Pons (tissue), 1 donor: ENCODE results near the gene NXNL1.
"Not testable (repeated sequence)": the region's sequence is repeated elsewhere in the genome, so short reads cannot be mapped to it uniquely, and the experiment has no call there.

Source experiments
- DNase-seq: peaks from one replicate; pipeline ENCODE4 v3.0.0-alpha.2; 2016; ENCODE audit warnings: low spot score

NXNL1 gene

DNA sequence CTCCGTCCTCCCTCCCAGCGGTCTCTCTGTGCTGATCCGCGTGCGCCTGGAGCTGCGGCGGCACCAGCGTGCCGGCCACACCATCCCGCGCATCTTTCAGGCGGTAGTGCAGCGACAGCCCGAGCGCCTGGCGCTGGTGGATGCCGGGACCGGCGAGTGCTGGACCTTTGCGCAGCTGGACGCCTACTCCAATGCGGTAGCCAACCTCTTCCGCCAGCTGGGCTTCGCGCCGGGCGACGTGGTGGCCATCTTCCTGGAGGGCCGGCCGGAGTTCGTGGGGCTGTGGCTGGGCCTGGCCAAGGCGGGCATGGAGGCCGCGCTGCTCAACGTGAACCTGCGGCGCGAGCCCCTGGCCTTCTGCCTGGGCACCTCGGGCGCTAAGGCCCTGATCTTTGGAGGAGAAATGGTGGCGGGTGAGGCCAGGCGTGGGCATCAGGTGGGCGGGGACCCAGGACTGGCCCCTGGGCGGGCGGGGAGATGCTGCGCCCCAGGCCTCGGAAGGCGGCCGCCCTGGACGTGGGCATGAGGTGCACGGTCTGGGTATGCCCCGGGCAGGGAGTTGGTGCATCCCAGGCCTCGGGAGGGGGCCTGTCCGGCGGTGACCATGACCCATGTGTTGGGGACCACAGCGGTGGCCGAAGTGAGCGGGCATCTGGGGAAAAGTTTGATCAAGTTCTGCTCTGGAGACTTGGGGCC is 26.0 kb upstream of the NXNL1 start:
- no peak for DNase-seq

DNA sequence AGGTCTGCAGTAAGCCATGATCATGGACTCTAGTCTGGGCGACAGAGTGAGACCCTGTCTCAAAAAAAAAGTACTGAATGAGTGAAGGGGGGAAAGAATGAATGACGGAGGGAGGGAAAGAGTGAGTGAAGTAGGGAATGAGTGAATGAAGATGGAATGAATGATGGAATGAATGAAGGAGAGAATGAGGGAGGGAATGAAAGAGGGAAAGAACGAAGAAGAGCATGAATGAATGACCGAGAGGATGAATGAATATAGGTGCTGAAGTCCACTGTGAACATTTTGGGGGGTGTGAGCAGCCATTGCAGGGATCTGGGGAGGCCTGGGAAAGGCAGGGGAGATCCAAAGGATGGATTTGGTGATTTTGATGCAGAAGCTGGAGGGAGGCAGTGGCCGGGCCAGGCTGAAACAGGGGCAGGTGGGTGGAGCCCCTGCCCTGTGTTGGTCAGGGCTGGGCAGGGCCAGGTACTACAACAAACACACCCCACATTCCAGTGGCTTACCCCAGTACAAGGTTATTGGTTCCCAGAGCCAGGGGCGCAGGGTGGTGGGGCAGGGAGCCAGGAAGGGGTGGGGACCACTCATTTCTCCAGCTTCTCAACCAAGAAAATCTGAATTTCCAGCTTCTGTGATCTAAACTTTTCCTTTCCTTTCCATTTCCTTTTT is 23.9 kb upstream of the NXNL1 start:
- no peak for DNase-seq

DNA sequence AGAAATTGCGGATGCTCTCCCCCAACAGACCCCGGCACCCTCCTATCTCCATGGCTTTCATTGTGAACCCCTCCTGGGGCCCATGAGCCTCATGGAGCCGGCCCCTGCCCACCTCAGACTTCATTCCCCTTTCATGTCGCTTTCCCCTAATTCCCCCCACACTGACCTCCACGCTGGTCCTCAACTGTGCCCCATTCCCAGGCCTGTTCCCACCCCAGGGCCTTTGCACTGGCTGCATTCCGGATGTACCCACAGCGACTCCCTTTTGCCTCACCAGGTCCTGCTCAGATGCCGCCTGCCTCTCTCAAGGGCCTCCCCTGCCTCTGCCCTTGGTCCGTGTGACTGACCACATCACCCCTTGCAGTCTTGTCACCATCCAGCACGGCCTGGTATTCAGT is 22.9 kb upstream of the NXNL1 start:
- no peak for DNase-seq

DNA sequence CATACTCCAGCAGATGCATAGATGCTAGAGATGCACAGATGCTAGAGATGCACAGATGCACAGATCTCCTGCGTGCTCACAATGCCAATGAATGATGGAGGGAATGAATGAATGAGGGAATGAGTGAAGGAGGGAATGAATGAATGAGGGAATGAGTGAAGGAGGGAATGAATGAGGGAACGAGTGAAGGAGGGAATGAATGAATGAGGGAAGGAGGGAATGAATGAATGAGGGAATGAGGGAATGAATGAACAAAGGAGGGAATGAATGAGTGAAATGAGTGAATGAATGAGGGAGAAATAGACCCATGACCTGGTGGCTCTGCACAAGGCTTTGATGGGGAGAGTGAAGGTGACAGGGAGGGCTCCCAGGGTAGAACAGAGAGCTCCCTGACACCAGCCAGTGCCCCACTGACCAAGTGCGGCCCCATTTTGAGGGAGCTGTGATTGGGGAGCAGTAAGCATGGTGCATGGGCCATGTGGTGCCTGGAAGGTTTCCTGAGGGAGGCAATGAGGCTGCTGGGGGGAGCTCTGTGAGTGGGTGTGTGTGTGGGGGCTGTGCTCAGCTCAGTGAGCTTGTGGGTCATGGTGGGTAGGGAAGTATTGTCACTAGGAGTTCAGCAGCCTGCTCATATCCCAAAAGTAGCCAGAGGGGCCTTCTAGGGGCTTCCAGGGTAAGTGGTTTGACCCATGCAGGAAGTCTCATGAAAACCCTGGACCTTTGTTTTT is 22.3 kb upstream of the NXNL1 start:
- no peak for DNase-seq

DNA sequence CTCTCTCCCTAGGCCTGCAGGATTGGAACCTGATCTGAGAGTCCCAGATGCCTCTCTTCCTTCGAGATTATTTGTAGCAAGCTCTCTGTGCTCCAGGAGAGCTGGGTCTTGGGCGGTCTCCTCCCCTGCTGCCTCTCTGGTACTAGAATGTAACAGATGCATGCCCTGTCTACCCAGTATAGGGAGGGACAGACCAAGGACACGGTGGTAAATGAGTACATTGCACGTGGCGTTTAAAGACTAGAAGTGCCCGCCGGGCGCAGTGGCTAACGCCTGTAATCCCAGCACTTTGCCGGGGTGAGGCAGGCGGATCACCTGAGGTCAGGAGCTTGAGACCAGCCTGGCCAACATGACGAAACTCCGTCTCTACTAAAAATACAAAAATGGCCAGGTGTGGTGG is 21.3 kb upstream of the NXNL1 start:
- no peak for DNase-seq

DNA sequence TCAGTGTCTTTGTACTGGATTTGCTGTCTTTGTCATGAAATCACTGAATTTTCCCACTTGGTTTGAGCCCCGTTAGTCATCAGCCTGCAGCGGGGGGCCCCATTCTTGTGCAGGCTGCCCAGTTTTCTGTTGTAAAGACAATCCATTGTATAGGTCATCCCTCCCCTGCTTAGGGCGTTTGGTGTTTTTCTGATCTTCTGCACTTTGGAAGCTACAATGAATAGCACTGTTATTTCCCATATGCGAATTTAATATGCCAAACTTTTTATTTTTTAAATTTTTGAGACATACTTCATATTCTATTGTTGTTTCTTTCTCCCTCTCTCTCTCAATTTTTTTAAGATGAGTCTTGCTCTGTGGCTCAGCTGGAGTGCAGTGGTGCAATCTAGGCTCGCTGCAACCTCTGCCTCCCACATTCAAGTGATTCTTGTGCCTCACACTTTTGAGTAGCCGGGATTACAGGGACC is 18.6 kb upstream of the NXNL1 start:
- DNase-seq = peak; percentile 84

DNA sequence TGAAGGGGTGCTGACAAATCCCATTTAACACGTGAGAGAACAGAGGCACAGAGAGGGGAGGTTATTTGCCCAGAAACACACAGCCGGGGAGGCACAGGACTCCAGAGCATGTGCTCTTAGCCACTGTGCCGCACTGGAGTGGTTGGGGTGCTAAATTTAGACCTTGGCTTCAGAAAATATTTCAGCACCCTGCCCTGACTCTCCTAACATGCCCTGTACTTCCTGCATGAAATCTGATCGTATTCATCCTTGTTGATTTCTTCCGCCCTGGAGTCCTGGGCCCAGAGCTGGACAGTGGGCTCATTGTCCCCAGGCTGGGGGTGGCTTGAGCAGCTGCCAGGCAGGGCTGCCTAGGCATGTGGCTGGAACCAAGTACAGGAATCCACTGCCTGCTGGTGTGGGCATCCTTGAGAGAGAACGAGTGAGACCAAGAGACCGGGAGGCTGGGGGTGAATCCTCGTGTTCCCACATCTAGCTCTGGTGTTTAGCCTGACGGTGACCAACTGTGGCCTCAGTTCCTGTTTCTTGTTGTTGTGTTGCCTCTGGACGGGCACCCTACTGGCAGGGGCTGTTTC is 14.9 kb upstream of the NXNL1 start:
- DNase-seq = peak; percentile 98

DNA sequence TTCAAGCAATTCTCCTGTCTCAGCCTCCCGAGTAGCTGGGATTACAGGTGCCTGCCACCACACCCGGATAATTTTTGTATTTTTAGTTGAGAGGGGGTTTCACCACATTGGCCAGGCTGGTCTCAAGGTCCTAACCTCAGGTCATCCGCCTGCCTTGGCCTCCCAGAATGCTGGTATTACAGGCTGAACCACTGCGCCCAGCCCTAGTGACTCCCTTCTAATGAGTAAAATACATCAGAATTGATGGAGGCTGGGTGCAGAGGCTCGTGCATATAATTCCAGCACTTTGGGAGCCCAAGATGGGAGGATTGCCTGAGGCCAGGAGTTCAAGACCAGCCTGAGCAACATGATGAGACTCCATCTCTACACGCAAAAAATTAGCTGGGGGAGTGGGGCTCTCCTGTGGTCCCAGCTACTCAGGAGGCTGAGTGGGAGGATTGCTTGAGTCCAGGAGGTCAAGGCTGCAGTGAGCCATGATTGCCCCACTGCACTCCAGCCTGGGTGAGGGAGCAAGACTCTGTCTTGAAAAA is 14.3 kb upstream of the NXNL1 start:
- DNase-seq = not testable (repeated sequence)

DNA sequence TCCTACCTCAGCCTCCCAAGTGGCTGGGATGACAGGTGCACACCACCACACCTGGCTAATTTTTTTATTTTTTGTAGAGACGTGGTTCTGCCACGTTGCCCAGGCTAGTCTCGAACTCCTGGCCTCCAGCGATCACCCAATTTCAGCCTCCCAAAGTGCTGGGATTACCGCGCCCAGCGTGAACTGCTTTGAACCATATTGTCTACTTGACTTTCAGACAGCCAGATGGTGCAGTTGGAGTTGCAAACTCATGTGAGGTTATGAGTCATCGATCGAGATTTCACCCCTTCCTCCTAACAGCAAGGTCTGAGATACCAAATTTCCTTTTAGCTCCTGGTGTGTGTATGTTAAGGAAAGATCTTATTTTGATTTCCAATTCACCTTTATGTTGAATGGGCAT is 12.3 kb upstream of the NXNL1 start:
- DNase-seq = no peak

DNA sequence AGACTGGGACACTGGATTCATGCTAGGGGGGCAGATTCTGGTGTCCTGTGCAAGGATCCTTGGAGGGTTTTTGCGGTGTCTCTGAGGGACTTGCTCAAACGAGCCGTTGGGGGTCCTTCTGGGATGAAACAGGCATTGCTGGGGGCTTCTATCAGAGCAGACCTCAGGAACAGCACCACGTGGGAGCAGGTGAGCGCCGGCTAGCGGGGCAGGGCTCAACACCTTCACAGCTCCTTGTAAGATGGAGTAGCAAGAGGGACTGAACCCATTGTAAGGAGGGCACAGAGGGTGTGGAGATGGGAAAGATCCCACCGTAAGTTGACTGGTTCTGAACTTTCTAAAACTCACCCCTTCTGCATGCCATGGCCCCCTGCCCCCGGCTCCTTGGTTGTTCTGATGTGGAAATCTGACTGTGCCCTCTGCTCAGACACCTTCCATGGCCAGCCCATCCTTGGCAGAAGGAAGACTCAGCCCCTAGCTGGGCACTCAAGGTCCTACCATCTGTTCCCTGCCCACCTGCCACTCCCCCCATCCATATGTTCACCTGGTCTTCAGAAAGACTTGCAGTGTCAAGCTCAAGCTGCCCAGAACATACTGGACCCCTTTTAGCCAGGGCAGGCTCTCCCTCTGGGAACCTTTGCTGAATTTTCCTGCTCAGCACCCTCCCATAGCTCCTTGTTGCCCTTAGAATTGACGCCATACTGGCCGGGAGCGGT is 10.8 kb upstream of the NXNL1 start:
- DNase-seq = no peak

DNA sequence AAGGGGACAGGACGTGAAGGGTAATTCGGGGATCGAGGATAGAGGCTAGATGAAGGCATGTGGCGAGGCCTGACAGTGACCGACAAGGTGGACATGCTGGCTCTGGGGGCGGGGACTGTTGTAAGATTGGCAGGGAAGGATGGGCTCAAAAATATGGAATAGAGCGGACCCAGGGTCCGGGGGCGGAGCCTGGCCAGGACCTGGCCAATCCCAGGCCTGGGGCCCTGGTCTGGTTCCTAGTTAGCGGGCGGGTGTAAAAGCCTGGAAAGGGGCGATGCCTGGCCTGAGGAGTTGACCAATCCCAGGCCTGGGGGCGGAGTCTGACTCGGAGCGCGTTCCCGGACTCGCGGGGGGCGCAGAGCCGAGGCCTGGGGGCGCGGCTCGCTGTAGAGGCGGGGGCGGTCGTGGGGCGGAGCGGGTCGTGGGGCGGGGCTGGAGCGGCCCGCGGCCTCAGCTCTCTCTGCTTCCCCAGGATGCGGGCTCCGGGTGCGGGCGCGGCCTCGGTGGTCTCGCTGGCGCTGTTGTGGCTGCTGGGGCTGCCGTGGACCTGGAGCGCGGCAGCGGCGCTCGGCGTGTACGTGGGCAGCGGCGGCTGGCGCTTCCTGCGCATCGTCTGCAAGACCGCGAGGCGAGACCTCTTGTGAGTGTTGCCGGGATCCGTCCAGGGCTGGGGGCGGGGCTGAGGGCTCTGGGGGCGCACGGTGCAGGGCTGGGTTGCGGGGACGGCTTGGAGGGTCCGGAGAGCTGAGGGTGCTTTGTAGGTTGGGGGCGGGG is 9.5 kb upstream of the NXNL1 start, which contains the start of gene SLC27A1:
SLC27A1 (plus strand) TSS at position 457 of the 774 bp plus-strand sequence; CDS start at position 474, 17 bp downstream.
- DNase-seq = peak; percentile 100

DNA sequence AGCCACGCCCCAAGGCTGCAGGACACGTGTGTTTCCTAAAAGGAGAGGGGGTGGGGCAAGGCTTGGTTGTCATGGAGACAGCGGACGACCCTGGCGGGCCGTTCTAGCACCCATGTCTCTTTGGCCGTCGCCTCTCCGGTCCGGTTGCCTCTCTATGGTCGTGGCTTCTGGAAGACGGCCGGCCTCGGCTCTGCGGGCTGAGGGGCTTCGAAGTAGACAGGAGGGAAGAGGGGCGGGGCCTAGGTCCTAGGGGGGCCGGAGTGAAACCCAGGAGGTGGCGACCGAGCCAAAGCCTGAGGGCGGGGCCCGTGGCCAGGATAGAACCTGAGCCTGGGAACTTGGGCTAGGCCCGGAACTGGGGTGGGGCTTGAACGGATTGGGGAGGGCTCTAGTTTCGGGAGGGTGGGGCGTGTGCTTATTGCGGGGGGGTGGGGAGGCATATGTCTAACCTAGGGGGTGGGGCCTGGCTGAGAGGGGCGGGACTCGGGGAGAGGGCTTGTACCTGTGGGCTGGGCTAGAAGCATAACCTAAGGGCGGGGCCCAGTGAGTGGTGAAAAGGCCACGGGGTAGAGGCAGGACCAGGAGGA is 8.8 kb upstream of the NXNL1 start:
- DNase-seq = no peak

DNA sequence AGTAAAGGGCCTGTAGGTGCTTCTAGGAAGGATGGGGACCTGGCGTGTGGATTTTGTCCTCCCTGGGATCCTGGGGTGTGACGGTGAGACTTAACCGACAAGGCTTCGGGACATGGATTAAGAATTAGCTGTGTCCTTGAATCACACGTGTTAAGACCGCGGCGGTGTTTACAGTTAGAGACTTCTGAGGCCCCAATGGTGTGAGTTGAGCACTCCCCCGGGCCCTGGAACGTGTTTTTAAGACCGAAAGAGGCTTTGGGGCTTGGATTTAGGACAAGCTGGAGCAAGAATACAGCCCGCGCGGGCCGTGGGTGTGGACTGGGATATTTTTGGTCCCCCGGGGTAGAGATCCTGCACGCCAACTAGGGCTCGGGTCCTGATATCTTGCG is 8.4 kb upstream of the NXNL1 start:
- DNase-seq = peak; percentile 53

DNA sequence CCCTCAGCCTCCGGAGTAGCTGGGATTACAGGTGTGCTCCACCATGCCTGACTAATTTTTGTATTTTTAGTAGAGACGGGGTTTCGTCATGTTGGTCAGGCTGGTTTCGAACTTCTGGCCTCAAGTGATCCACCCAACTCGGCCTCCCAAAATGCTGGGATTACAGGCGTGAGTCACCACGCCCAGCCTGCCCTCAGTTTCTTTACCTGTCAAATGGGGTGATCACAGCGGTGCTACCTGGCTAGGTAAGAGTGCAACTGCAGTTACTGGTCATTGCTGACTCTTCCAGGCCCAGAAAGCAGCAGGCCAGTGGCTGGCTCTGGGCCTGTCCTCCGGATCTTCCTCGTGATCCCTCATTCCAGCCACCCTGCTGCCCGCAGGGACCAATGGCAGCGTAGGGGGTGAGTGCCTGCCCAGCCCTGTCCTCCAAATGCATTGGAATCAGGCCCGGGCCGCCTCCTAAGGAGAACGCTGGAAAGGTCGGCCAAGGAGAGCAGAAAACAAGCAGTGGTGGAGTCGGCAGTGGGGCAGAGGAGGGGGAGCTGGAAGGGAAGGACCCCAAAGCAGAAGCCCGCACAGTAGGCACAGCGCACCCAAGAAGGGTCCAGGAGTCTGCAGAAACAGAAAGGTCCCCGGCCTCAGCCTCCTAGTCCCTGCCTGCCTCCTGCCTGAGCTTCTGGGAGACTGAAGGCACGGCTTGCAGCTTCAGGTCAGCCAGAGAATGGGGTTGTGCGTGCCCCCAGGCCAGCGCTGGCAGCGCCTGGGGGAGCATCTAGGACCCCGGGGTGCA is 7.8 kb upstream of the NXNL1 start:
- DNase-seq = peak; percentile 65

DNA sequence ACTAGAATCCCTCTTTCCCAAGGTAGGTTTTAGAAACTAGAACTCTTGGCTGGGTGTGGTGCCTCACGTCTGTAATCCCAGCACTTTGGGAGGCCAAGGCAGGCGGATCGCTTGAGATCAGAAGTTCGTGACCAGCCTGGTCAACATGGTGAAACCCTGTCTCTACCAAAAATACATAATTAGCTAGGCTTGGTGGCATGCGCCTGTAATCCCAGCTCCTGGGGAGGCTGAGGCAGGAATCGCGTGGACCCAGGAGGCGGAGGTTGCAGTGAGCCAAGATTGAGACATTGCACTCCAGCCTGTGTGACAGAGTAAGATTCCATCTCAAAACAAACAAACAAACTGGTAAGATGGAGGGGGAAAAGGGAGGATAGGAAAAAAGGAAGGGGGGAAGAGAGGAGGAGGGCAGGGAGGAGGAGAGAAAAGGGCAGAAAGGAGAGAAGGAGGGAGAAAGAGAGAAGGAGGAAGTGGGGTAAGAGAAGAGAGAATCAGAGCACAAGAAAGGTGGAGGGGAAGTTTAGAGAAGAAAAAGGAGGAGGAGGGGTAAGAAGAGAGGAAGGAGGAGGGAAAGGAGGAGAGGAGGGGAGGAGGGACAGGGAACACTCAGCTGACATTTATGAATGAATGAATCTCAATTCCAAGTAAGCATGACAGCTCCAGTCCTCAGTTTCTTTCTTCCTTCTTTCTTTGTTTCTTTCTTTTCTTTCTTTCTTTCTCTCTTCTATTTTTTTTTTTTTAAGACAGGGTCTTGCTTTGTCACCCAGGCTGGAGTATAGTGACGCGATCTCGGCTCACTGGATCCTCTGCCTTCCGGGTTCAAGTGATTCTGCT is 7.0 kb upstream of the NXNL1 start:
- DNase-seq = no peak

DNA sequence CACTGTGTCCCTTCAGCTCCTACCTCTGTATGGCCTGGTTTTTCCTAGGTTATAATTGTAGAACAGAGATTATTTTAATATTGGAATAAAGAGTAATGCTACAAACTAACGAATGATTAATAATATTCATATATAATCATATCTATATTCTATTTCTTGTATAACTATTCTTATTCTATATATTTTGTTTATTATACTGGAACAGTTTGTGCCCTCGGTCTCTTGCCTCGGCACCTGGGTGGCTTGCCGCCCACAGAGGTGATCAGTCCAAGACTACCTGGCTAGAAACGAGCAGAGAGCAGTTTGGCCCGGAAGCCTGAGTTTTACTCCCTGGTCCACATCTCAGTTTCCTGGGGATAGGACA is 5.7 kb upstream of the NXNL1 start:
- DNase-seq = no peak

DNA sequence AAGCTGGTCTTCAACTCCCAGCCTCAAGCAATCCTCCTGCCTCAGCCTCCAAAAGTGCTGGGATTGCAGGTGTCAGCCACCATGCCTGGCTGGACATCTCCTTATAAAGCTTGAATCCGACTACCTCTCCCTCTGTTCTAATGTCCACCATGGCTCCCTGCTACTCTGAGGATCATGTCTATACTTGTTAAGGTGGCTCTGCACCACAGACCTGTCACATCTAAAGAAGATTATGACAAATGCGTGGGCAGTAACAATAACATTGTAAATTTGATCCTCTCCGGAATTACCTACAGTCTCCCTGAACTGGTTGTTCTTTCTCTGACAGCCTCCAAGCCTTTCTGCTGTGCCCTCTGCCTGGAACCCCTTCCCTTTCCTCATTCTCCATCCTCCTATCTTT is 1.8 kb downstream of the NXNL1 start:
- no peak for DNase-seq

DNA sequence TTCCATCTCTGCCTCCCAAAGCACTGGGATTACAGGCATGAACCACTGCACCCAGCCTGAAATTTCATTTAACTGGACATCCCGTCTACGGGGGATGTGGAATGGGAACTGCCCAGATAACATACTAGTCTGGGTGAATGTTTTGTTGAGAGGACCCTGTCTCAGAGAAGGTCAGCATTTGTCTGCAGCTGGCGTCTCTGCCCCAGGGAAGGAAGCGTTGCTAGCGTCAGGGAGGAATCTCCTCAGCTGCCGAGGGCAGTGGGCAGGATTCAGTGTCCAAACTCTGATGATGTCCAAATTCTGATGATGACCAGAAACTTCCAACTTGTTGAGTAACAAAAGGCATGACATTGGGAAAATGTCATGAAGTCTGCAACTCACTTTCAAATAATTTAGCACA is 3.1 kb downstream of the NXNL1 start:
- DNase-seq = no peak

DNA sequence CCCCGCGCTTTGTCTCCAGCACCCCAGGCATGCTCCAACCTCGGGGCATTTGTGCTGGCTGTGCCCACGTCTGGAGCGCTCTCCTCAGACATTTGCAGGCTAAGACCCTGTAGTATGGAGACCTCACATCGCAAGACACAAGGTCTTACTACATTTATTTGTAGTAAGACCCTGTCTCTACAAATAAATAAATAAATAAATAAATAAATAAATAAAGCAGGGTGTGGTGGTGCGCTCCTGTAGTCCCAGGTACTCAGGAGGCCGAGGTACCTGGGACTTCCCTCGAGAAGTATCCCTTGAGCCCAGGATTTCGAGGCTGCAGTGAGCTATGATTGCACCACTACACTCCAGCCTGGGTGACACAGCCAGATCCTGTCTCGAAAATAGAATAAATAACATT is 4.6 kb downstream of the NXNL1 start:
- DNase-seq = no peak
